HL-60 (cell line): ENCODE data around the gene BLMH.

ENCODE experiments used
- DNase-seq, 2 experiments: peaks; one replicate each; pipeline ENCODE4 v3.0.0-alpha.2; 2010 to 2020; ENCODE audit warnings: low read depth in 1 of 2, low spot score in 1 of 2
- H3K27ac ChIP-seq: fragments of 250-450 bp; sonication (Bioruptor Pico); replicated peaks from 2 replicates; pipeline ENCODE4 v1.5.1; 2020; ENCODE audit warnings: mild to moderate bottlenecking, moderate library complexity
- H3K27me3 ChIP-seq: fragments of 250-450 bp; sonication (Bioruptor Pico); 2 replicates; pipeline ENCODE4 v1.5.1; 2021; ENCODE audit warnings: mild to moderate bottlenecking, moderate library complexity; ENCODE audit not compliant: insufficient read depth, poor library complexity, severe bottlenecking
- H3K4me3 ChIP-seq: replicated peaks from 2 replicates; pipeline ENCODE4 v1.5.1; 2011; ENCODE audit warnings: mild to moderate bottlenecking, control low read depth, low read length; ENCODE audit not compliant: insufficient read depth
- CTCF ChIP-seq: IDR thresholded peaks from one replicate; pipeline ENCODE4 v1.5.1; 2011; ENCODE audit warnings: low read length, control low read depth, inconsistent platforms; ENCODE audit not compliant: insufficient read depth
- GABPA ChIP-seq: IDR thresholded peaks from 2 replicates; pipeline ENCODE4 v1.6.1; 2012; ENCODE audit warnings: low read depth
- POLR2AphosphoS5 ChIP-seq: IDR thresholded peaks from 2 replicates; pipeline ENCODE4 v1.6.1; 2012; ENCODE audit warnings: low read depth
- REST ChIP-seq: IDR thresholded peaks from 2 replicates; pipeline ENCODE4 v1.6.1; 2012; ENCODE audit warnings: low read depth; ENCODE audit not compliant: insufficient replicate concordance
- SPI1 ChIP-seq: IDR thresholded peaks from 2 replicates; pipeline ENCODE4 v1.6.1; 2012; ENCODE audit warnings: low read depth, mild to moderate bottlenecking, borderline replicate concordance

BLMH gene

GRCh38 chr17:30333503-30334360 lies 42.0 kb upstream of the BLMH start, which contains the start of gene TMIGD1:
Gene TMIGD1 (minus strand): TSS chr17:30334057. CDS start chr17:30332133, 1,924 bp downstream.
- DNase-seq, result no peak
- Histone ChIP-seq H3K4me3 (no peak within 1 kb of the TSS), H3K27me3 (no peaks in the 10 kb centered on the region), H3K27ac (no peak within 1 kb of the TSS)
- TF ChIP-seq GABPA (no peak), SPI1 (no peak), POLR2AphosphoS5 (no peak)

- TF ChIP-seq CTCF (no peak), GABPA (no peak), POLR2AphosphoS5 (no peak), REST (no peak), SPI1 (no peak)
Observed at GRCh38 chr17:30332057-30332542, 40.4 kb upstream of the BLMH start.

GRCh38 chr17:30326809-30327208 lies 35.1 kb upstream of the BLMH start:
- Histone ChIP-seq H3K27me3 (no peaks in the 10 kb centered on the region), H3K4me3 (no peak overlapping the region), H3K27ac (no peak overlapping the region)
- DNase-seq, result no peak
- TF ChIP-seq POLR2AphosphoS5 (no peak), CTCF (no peak), GABPA (no peak), SPI1 (no peak), REST (no peak)

More at GRCh38 chr17:30332057-30332542, 40.4 kb upstream of the BLMH start:
- no peak overlapping the region for H3K4me3 ChIP-seq
- H3K27ac ChIP-seq, result no peak overlapping the region
- no peaks in the 10 kb centered on the region for H3K27me3 ChIP-seq
- no peak for DNase-seq

- Histone ChIP-seq H3K4me3 (no peak overlapping the region), H3K27ac (no peak overlapping the region), H3K27me3 (no peaks in the 10 kb centered on the region)
- DNase-seq, result no peak
- TF ChIP-seq CTCF (no peak), REST (no peak), POLR2AphosphoS5 (no peak), GABPA (no peak), SPI1 (no peak)
Observed at GRCh38 chr17:30324723-30325122, 33.0 kb upstream of the BLMH start.
